Measurements from ENCODE around the gene PDIA4. TPM values are rescaled to one million over a fixed set of nuclear protein-coding genes. Genes with fewer than 3 reads are reported as not detected.

The PDIA4 gene
- total RNA-seq, 1 donor from 2014 or later, result 174 TPM

- intact Hi-C loops (cut with micrococcal nuclease), result no loop called here
Observed at GRCh38 chr7:148975896-148976295, 52.4 kb downstream of the PDIA4 start.

GRCh38 chr7:148973256-148973655, 55.0 kb downstream of the PDIA4 start:
- intact Hi-C loops (cut with micrococcal nuclease), result no loop called here

- intact Hi-C loops (cut with micrococcal nuclease), result no loop called here
Observed at GRCh38 chr7:148972375-148972774, 55.9 kb downstream of the PDIA4 start.

GRCh38 chr7:148967602-148968001, 60.7 kb downstream of the PDIA4 start:
- intact Hi-C loops (cut with micrococcal nuclease), result loop anchor here (10.0 kb wide), 1 partner anchor 1723 kb away; no protein-coding TSS in a partner anchor

GRCh38 chr7:148967032-148967372, 61.3 kb downstream of the PDIA4 start:
- intact Hi-C loops (cut with micrococcal nuclease), result loop anchor here (10.0 kb wide), 1 partner anchor 1722 kb away; no protein-coding TSS in a partner anchor

GRCh38 chr7:148964483-148965267, 63.6 kb downstream of the PDIA4 start:
- intact Hi-C loops (cut with micrococcal nuclease), result loop anchor here (5.0 to 10.0 kb wide), 2 partner anchors 147 to 1720 kb away; no protein-coding TSS in a partner anchor

GRCh38 chr7:148963583-148964482, 64.5 kb downstream of the PDIA4 start:
- intact Hi-C loops (cut with micrococcal nuclease), result loop anchor here (1.0 to 10.0 kb wide), 12 partner anchors 19 to 1719 kb away; partner anchors contain the start of genes EZH2 and ZNF786

- intact Hi-C loops (cut with micrococcal nuclease), result loop anchor here (1.0 to 10.0 kb wide), 15 partner anchors 20 to 1718 kb away; partner anchors contain the start of genes CUL1, EZH2 and ZNF786
Observed at GRCh38 chr7:148962823-148963582, 65.3 kb downstream of the PDIA4 start.

- intact Hi-C loops (cut with micrococcal nuclease), result loop anchor here (1.0 to 10.0 kb wide), 6 partner anchors 122 to 1718 kb away; partner anchors contain the start of gene CUL1
Observed at GRCh38 chr7:148962440-148962822, 65.9 kb downstream of the PDIA4 start.

- intact Hi-C loops (cut with micrococcal nuclease), result loop anchor here (5.0 to 10.0 kb wide), 2 partner anchors 142 to 1715 kb away; no protein-coding TSS in a partner anchor
Observed at GRCh38 chr7:148959726-148960125, 68.6 kb downstream of the PDIA4 start.

- intact Hi-C loops (cut with micrococcal nuclease), result no loop called here
Observed at GRCh38 chr7:148958061-148958460, 70.2 kb downstream of the PDIA4 start.

GRCh38 chr7:148954766-148955165, 73.5 kb downstream of the PDIA4 start:
- intact Hi-C loops (cut with micrococcal nuclease), result no loop called here

- intact Hi-C loops (cut with micrococcal nuclease), result no loop called here
Observed at GRCh38 chr7:148953676-148954075, 74.6 kb downstream of the PDIA4 start.

Other genes with a start within 250 kb of the PDIA4 start
- 69.1 and 73.6 TPM in 2 replicates for gene EZH2, start 144.2 kb downstream of the PDIA4 start, total RNA-seq
- 9.3 and 10.3 TPM in 2 replicates for gene ZNF786, start 62.2 kb upstream of the PDIA4 start, total RNA-seq
- gene ZNF425, start 97.8 kb upstream of the PDIA4 start, total RNA-seq, result 0.86 and 1.1 TPM in 2 replicates
- 14.8 and 15.1 TPM in 2 replicates for gene ZNF398, start 118.9 kb upstream of the PDIA4 start, total RNA-seq
- gene ZNF282, start 167.0 kb upstream of the PDIA4 start, total RNA-seq, result 40.2 and 42.4 TPM in 2 replicates
- gene ZNF212, start 211.1 kb upstream of the PDIA4 start, total RNA-seq, result 14.3 and 14.6 TPM in 2 replicates
- 18.2 and 18.7 TPM in 2 replicates for gene ZNF783, start 233.7 kb upstream of the PDIA4 start, total RNA-seq

Measured in T-helper 1 cell treated with Interleukin-12 subunit alpha and Interleukin-12 subunit beta and Interleukin-4 antibody, amounts not matched to agents 30 ng/mL and 1 ng/mL, for 36 hours (primary cell).